Neural progenitor cell (in vitro differentiated cells): Measurements from ENCODE around the gene GLRX. TPM values are rescaled to one million over a fixed set of nuclear protein-coding genes. Genes with fewer than 3 reads are reported as not detected.

ENCODE experiments used
- DNase-seq: peaks from one replicate; pipeline ENCODE4 v3.0.0-alpha.2; 2016; ENCODE audit warnings: low spot score
- H2AFZ ChIP-seq: fragments of 200-600 bp; sonication (generic); replicated peaks from 2 replicates; pipeline ENCODE4 v1.6.1; 2016; ENCODE audit warnings: antibody characterized with exemption
- H3F3A ChIP-seq: fragments of 200-600 bp; sonication (generic); 2 replicates; pipeline ENCODE4 v1.6.1; 2016; ENCODE audit warnings: antibody characterized with exemption, low read depth
- H3K27ac ChIP-seq: fragments of 200-600 bp; sonication (generic); 2 replicates; pipeline ENCODE4 v1.5.1; 2016; ENCODE audit warnings: mild to moderate bottlenecking
- H3K27me3 ChIP-seq: fragments of 200-600 bp; sonication (generic); 2 replicates; pipeline ENCODE4 v1.6.1; 2016; ENCODE audit warnings: mild to moderate bottlenecking, moderate library complexity
- H3K36me3 ChIP-seq: fragments of 200-600 bp; sonication (generic); 2 replicates; pipeline ENCODE4 v1.5.1; 2016
- H3K4me1 ChIP-seq: fragments of 200-600 bp; sonication (generic); 2 replicates; pipeline ENCODE4 v1.6.1; 2016; ENCODE audit warnings: mixed run types
- H3K4me2 ChIP-seq: fragments of 200-600 bp; sonication (generic); 2 replicates; pipeline ENCODE4 v1.6.1; 2016
- H3K4me3 ChIP-seq: fragments of 200-600 bp; sonication (generic); 2 replicates; pipeline ENCODE4 v1.5.1; 2016
- H3K79me2 ChIP-seq: fragments of 200-600 bp; sonication (generic); 2 replicates; pipeline ENCODE4 v1.6.1; 2016; ENCODE audit warnings: low read depth
- H3K9ac ChIP-seq: fragments of 200-600 bp; sonication (generic); 2 replicates; pipeline ENCODE4 v1.6.1; 2016
- H3K9me3 ChIP-seq: fragments of 200-600 bp; sonication (generic); 2 replicates; pipeline ENCODE4 v1.5.1; 2016; ENCODE audit warnings: low read depth
- H4K20me1 ChIP-seq: fragments of 200-600 bp; sonication (generic); 2 replicates; pipeline ENCODE4 v1.6.1; 2016; ENCODE audit warnings: low read depth
- H3K27ac Mint-ChIP-seq: 3 replicates; pipeline ENCODE4 v1.8.0; 2021; ENCODE audit warnings: mixed read lengths
- H3K27me3 Mint-ChIP-seq: 2 replicates; pipeline ENCODE4 v1.8.0; 2022; ENCODE audit warnings: low read depth, mild to moderate bottlenecking, inconsistent platforms, moderate library complexity, mixed read lengths; ENCODE audit not compliant: insufficient read depth
- H3K36me3 Mint-ChIP-seq: 3 replicates; pipeline ENCODE4 v1.8.0; 2021; ENCODE audit warnings: mixed read lengths
- H3K4me1 Mint-ChIP-seq: 3 replicates; pipeline ENCODE4 v1.8.0; 2021; ENCODE audit warnings: mixed read lengths
- H3K4me3 Mint-ChIP-seq: 3 replicates; pipeline ENCODE4 v1.8.0; 2021; ENCODE audit warnings: mild to moderate bottlenecking, moderate library complexity, mixed read lengths
- H3K9me3 Mint-ChIP-seq: 3 replicates; pipeline ENCODE4 v1.8.0; 2020; ENCODE audit warnings: mixed read lengths
- EZH2 ChIP-seq: fragments of 200-600 bp; sonication (generic); IDR thresholded peaks from 2 replicates; pipeline ENCODE4 v1.6.1; 2017; ENCODE audit warnings: antibody characterized with exemption, mild to moderate bottlenecking, moderate library complexity
- EZH2phosphoT487 ChIP-seq: fragments of 200-600 bp; sonication (generic); IDR thresholded peaks from 2 replicates; pipeline ENCODE4 v1.6.1; 2017; ENCODE audit warnings: antibody characterized with exemption
- total RNA-seq: library from RNA; depleted of rRNA; stranded (reverse); fragments of >200 nt; gene quantifications from 2 replicates; pipeline ENCODE4 v1.2.3, GENCODE V29; 2015; ENCODE audit warnings: low replicate concordance
- TF ChIP-seq, protein P1 (sequence below): fragments of 200-600 bp; sonication (generic); IDR thresholded peaks from 2 replicates; pipeline ENCODE4 v1.5.1; 2017; ENCODE audit warnings: antibody characterized with exemption, mild to moderate bottlenecking

Gene GLRX
- total RNA-seq, 1 donor from 2014 or later = 15.1 TPM

GRCh38 chr5:95868136-95868535 is 45.6 kb upstream of the GLRX start:
- Histone ChIP-seq H3F3A (no peaks in the 10 kb centered on the region), H3K9ac (no peak overlapping the region), H3K9me3 (no peaks in the 10 kb centered on the region), H3K36me3 (no peaks in the 10 kb centered on the region), H2AFZ (no peak overlapping the region), H3K79me2 (no peaks in the 10 kb centered on the region), H3K27me3 (no peaks in the 10 kb centered on the region), H3K4me1 (peaks cover 12% of the 10 kb centered on the region), H3K27ac (no peak overlapping the region), H3K4me3 (no peak overlapping the region), H4K20me1 (no peaks in the 10 kb centered on the region), H3K4me2 (no peak overlapping the region)
- Mint-ChIP-seq H3K4me3 (no peak overlapping the region), H3K36me3 (no peaks in the 10 kb centered on the region), H3K9me3 (peaks cover 5% of the 10 kb centered on the region), H3K27me3 (no peaks in the 10 kb centered on the region), H3K27ac (no peak overlapping the region), H3K4me1 (peaks cover 19% of the 10 kb centered on the region)
- no peak for DNase-seq
- TF ChIP-seq EZH2phosphoT487 (no peak), EZH2 (no peak)
- TF ChIP-seq, protein P1, sequence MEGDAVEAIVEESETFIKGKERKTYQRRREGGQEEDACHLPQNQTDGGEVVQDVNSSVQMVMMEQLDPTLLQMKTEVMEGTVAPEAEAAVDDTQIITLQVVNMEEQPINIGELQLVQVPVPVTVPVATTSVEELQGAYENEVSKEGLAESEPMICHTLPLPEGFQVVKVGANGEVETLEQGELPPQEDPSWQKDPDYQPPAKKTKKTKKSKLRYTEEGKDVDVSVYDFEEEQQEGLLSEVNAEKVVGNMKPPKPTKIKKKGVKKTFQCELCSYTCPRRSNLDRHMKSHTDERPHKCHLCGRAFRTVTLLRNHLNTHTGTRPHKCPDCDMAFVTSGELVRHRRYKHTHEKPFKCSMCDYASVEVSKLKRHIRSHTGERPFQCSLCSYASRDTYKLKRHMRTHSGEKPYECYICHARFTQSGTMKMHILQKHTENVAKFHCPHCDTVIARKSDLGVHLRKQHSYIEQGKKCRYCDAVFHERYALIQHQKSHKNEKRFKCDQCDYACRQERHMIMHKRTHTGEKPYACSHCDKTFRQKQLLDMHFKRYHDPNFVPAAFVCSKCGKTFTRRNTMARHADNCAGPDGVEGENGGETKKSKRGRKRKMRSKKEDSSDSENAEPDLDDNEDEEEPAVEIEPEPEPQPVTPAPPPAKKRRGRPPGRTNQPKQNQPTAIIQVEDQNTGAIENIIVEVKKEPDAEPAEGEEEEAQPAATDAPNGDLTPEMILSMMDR = no peak

DNA sequence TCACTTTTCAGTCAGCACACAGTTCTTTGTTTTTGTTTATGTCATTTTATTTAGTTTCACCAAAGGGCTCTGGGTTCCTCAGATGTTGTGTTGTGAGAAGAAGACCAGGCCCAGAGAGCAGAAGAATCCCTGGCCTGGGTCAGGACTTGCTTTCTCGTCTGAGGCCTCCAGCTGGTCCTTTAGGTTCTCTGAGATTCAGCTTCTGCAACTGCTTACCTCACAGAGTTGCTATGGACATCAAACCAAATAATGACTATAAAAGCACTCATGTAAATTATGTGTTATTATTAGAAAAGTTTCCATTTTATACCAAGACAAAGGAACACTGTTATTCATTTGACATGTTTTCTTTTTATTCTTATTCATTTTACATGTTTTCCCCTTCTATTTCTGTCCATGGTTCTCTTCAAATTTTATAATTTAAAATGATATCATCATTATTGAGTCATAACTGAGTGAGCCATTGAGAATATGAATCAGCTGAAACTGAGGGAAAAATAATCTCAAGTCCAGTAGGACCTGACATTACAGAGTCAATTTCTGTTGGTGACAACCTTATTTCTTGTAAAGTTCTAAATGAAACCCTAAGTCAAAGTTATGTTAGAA is 44.0 kb upstream of the GLRX start:
- H3K36me3 ChIP-seq = no peaks in the 10 kb centered on the region
- no peak overlapping the region for H3K4me3 ChIP-seq
- Mint-ChIP-seq H3K9me3 (peaks cover 5% of the 10 kb centered on the region), H3K36me3 (no peaks in the 10 kb centered on the region), H3K4me1 (peaks cover 31% of the 10 kb centered on the region), H3K4me3 (no peak overlapping the region), H3K27me3 (no peaks in the 10 kb centered on the region), H3K27ac (no peak overlapping the region)
- TF ChIP-seq EZH2 = no peak
- TF ChIP-seq, protein P1 = no peak
- no peak for TF ChIP-seq EZH2phosphoT487
- no peaks in the 10 kb centered on the region for H3K79me2 ChIP-seq
- H4K20me1 ChIP-seq = no peaks in the 10 kb centered on the region
- peaks cover 12% of the 10 kb centered on the region for H3K4me1 ChIP-seq
- no peaks in the 10 kb centered on the region for H3K27me3 ChIP-seq
- no peaks in the 10 kb centered on the region for H3K9me3 ChIP-seq
- no peak overlapping the region for H3K27ac ChIP-seq
- no peak for DNase-seq
- no peak overlapping the region for H2AFZ ChIP-seq
- H3K4me2 ChIP-seq = no peak overlapping the region
- no peak overlapping the region for H3K9ac ChIP-seq
- H3F3A ChIP-seq = no peaks in the 10 kb centered on the region

GRCh38 chr5:95864944-95865504 is 42.5 kb upstream of the GLRX start:
- TF ChIP-seq EZH2phosphoT487 (no peak), EZH2 (no peak)
- TF ChIP-seq, protein P1 = no peak
- Histone ChIP-seq H2AFZ (no peak overlapping the region), H3K79me2 (no peaks in the 10 kb centered on the region), H3K4me1 (peaks cover 16% of the 10 kb centered on the region), H3K4me2 (no peak overlapping the region), H3K27ac (no peak overlapping the region), H3F3A (peaks cover 5% of the 10 kb centered on the region), H3K4me3 (no peak overlapping the region), H3K9me3 (no peaks in the 10 kb centered on the region), H3K27me3 (no peaks in the 10 kb centered on the region), H3K9ac (no peak overlapping the region), H3K36me3 (no peaks in the 10 kb centered on the region), H4K20me1 (no peaks in the 10 kb centered on the region)
- Mint-ChIP-seq H3K4me1 (peaks cover 41% of the 10 kb centered on the region), H3K9me3 (peaks cover 5% of the 10 kb centered on the region), H3K4me3 (no peak overlapping the region), H3K36me3 (no peaks in the 10 kb centered on the region), H3K27me3 (peaks cover 9% of the 10 kb centered on the region), H3K27ac (peak overlapping the region; percentile 57)
- peak; percentile 34 for DNase-seq
